ENCODE results near the gene DNTT.

The DNTT gene

GRCh38 chr10:96384506-96384905 is 80.3 kb downstream of the DNTT start:
- no peak for DNase-seq

DNA sequence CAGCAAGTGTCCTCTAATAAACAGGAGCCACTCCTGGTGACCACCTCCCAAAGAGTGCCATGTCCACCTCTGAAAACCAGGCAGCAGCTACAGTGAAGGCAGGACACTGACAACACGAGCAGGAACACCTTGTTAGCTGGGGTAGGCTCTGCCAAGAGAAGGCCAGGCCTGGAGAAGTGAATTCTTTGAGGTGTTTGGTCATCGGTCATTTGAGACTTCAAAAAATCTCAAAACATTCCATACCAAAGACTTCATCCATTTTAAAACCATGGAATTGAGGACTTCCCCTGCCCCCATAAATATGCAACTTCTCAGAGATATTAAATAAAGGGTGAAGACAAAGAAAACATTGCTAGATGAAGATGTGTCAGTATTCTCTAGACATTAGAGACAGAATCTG is 82.9 kb downstream of the DNTT start:
- no peak for DNase-seq

- DNase-seq = no peak
Observed at GRCh38 chr10:96387601-96388000, 83.4 kb downstream of the DNTT start.
